CD4-positive, alpha-beta memory T cell (primary cell): Measurements from ENCODE around the gene HCAR3. TPM values are rescaled to one million over a fixed set of nuclear protein-coding genes. Genes with fewer than 3 reads are reported as not detected.

Experiments
- CTCF ChIA-PET: fragments of 350-600 bp; sonication (Branson Sonifier 250); formaldehyde crosslinking; loops from one replicate; lab custom pipeline; 2021; ENCODE audit warnings: inconsistent platforms; ENCODE audit not compliant: partially characterized antibody; lab: Charles Lee
- POLR2A ChIA-PET: fragments of 350-600 bp; sonication (Branson Sonifier 250); formaldehyde crosslinking; loops from one replicate; lab custom pipeline; 2021; ENCODE audit not compliant: partially characterized antibody; lab: Charles Lee
- DNase-seq, 5 donors: peaks; one replicate each; pipeline versions ENCODE4 v3.0.0 to v3.0.0-alpha.2; 2020 to 2022; ENCODE audit warnings: mixed read lengths in 1 of 5
- H3K27ac ChIP-seq: one replicate; pipeline ENCODE4 v1.7.0; 2013; ENCODE audit warnings: low read depth, low read length
- H3K27me3 ChIP-seq: 2 replicates; pipeline ENCODE4 v1.7.0; 2013; ENCODE audit warnings: mild to moderate bottlenecking, low read length, moderate library complexity; ENCODE audit not compliant: insufficient read depth
- H3K36me3 ChIP-seq: 2 replicates; pipeline ENCODE4 v1.7.0; 2013; ENCODE audit warnings: mild to moderate bottlenecking, low read length, moderate library complexity; ENCODE audit not compliant: insufficient read depth
- H3K4me1 ChIP-seq: 2 replicates; pipeline ENCODE4 v1.7.0; 2013; ENCODE audit warnings: mild to moderate bottlenecking, low read length, moderate library complexity; ENCODE audit not compliant: insufficient read depth
- H3K4me3 ChIP-seq, 2 donors: one replicate each; pipeline ENCODE4 v1.7.0; 2013; ENCODE audit warnings: low read length in 2 of 2, mild to moderate bottlenecking in 1 of 2
- H3K9me3 ChIP-seq, 2 donors: one replicate each; pipeline ENCODE4 v1.7.0; 2013; ENCODE audit warnings: low read length in 2 of 2, control low read depth in 1 of 2; ENCODE audit not compliant: control insufficient read depth in 1 of 2
- H3K27ac Mint-ChIP-seq, 7 donors: one replicate each; pipeline ENCODE4 v1.8.0; 2020 to 2021; ENCODE audit warnings: mixed read lengths in 7 of 7, mild to moderate bottlenecking in 6 of 7, inconsistent platforms in 3 of 7, moderate library complexity in 3 of 7
- H3K27me3 Mint-ChIP-seq, 2 donors: one replicate each; pipeline ENCODE4 v1.8.0; 2020 to 2021; ENCODE audit warnings: mixed read lengths in 2 of 2
- H3K36me3 Mint-ChIP-seq, 2 donors: one replicate each; pipeline ENCODE4 v1.8.0; 2020 to 2021; ENCODE audit warnings: mixed read lengths in 2 of 2, inconsistent platforms in 1 of 2, mild to moderate bottlenecking in 1 of 2
- H3K4me1 Mint-ChIP-seq, 4 donors: one replicate each; pipeline ENCODE4 v1.8.0; 2020 to 2021; ENCODE audit warnings: mixed read lengths in 4 of 4, mild to moderate bottlenecking in 1 of 4
- H3K4me3 Mint-ChIP-seq, 8 donors: one replicate each; pipeline ENCODE4 v1.8.0; 2020 to 2021; ENCODE audit warnings: mixed read lengths in 8 of 8, mild to moderate bottlenecking in 7 of 8, moderate library complexity in 6 of 8, inconsistent platforms in 3 of 8
- H3K9me3 Mint-ChIP-seq, 8 donors: one replicate each; pipeline ENCODE4 v1.8.0; 2020 to 2021; ENCODE audit warnings: mixed read lengths in 8 of 8, mild to moderate bottlenecking in 5 of 8, inconsistent platforms in 3 of 8, moderate library complexity in 1 of 8
- intact Hi-C: fragments of 100-400 bp; cut with micrococcal nuclease; formaldehyde crosslinking; loops from one replicate; pipeline ENCODE4 v1.15.1; 2023
- polyA plus RNA-seq, 2 donors: library from polyadenylated mRNA; unstranded; fragments of 300-500 nt; fragmentation: Illumina TruSeq; gene quantifications; one replicate each; pipeline ENCODE4 v1.2.3, GENCODE V29; 2021
- total RNA-seq, 2 experiments: library from RNA; stranded (reverse); gene quantifications; one replicate each; pipeline ENCODE4 v1.2.3, GENCODE V29; 2021

The HCAR3 gene
- total and polyA plus RNA-seq, 4 experiments from 2014 or later = not detected

- Histone ChIP-seq H3K4me3 (no peak overlapping the region), H3K36me3 (peaks cover 6% of the 10 kb centered on the region), H3K4me1 (peaks cover 19% of the 10 kb centered on the region), H3K27ac (no peak overlapping the region), H3K9me3 (no peaks in the 10 kb centered on the region), H3K27me3 (no peaks in the 10 kb centered on the region)
- H3K4me1 Mint-ChIP-seq = peaks cover 16 to 36% (median 26%) of the 10 kb centered on the region in 4 donors
- H3K27me3 Mint-ChIP-seq = no peaks in the 10 kb centered on the region
- peaks cover 0 to 2% (median 0%) of the 10 kb centered on the region in 8 donors for H3K9me3 Mint-ChIP-seq
- intact Hi-C loops = no loop called here
- H3K4me3 Mint-ChIP-seq = peak overlapping the region in 1 of 8 donors; percentile 26
- CTCF ChIA-PET = no interaction called here
- H3K27ac Mint-ChIP-seq = peak overlapping the region in 3 of 7 donors; percentile 32 to 64 (median 53)
- POLR2A ChIA-PET = interaction anchor here (0.6 kb wide), 1 partner anchor 437 kb away, joined by 3 read pairs; no protein-coding TSS in a partner anchor
- H3K36me3 Mint-ChIP-seq = peaks cover 9 to 22% of the 10 kb centered on the region in 2 donors
- no peak for DNase-seq
These were observed 33.1 kb upstream of the HCAR3 start for GRCh38 chr12:122749569-122750332.

GRCh38 chr12:122747224-122748135 lies 30.9 kb upstream of the HCAR3 start:
- POLR2A ChIA-PET = no interaction called here
- no peak overlapping the region for H3K27ac Mint-ChIP-seq
- Histone ChIP-seq H3K27ac (no peak overlapping the region), H3K27me3 (no peaks in the 10 kb centered on the region), H3K36me3 (no peaks in the 10 kb centered on the region), H3K9me3 (no peaks in the 10 kb centered on the region), H3K4me1 (peaks cover 4% of the 10 kb centered on the region), H3K4me3 (no peak overlapping the region)
- peaks cover 0 to 2% (median 0%) of the 10 kb centered on the region in 8 donors for H3K9me3 Mint-ChIP-seq
- no peak overlapping the region for H3K4me3 Mint-ChIP-seq
- CTCF ChIA-PET = no interaction called here
- peaks cover 0 to 2% of the 10 kb centered on the region in 2 donors for H3K36me3 Mint-ChIP-seq
- intact Hi-C loops = no loop called here
- DNase-seq = no peak
- no peaks in the 10 kb centered on the region for H3K27me3 Mint-ChIP-seq
- H3K4me1 Mint-ChIP-seq = peaks cover 5 to 14% (median 8%) of the 10 kb centered on the region in 4 donors

GRCh38 chr12:122743895-122744525 lies 27.4 kb upstream of the HCAR3 start:
- intact Hi-C loops = no loop called here
- Histone ChIP-seq H3K9me3 (no peaks in the 10 kb centered on the region), H3K36me3 (no peaks in the 10 kb centered on the region), H3K27ac (no peak overlapping the region), H3K27me3 (no peaks in the 10 kb centered on the region), H3K4me1 (no peaks in the 10 kb centered on the region), H3K4me3 (no peak overlapping the region)
- no peak overlapping the region for H3K27ac Mint-ChIP-seq
- no peak overlapping the region for H3K4me3 Mint-ChIP-seq
- no peak for DNase-seq
- H3K27me3 Mint-ChIP-seq = no peaks in the 10 kb centered on the region
- POLR2A ChIA-PET = no interaction called here
- H3K36me3 Mint-ChIP-seq = no peaks in the 10 kb centered on the region
- no peaks in the 10 kb centered on the region for H3K9me3 Mint-ChIP-seq
- CTCF ChIA-PET = no interaction called here
- peaks cover 0 to 1% (median 0%) of the 10 kb centered on the region in 4 donors for H3K4me1 Mint-ChIP-seq

- peaks cover 0 to 1% (median 0%) of the 10 kb centered on the region in 4 donors for H3K4me1 Mint-ChIP-seq
- no peaks in the 10 kb centered on the region for H3K9me3 Mint-ChIP-seq
- no peaks in the 10 kb centered on the region for H3K27me3 Mint-ChIP-seq
- POLR2A ChIA-PET = no interaction called here
- Histone ChIP-seq H3K9me3 (no peaks in the 10 kb centered on the region), H3K27me3 (no peaks in the 10 kb centered on the region), H3K4me1 (no peaks in the 10 kb centered on the region), H3K36me3 (no peaks in the 10 kb centered on the region), H3K4me3 (no peak overlapping the region), H3K27ac (no peak overlapping the region)
- intact Hi-C loops = no loop called here
- no peak overlapping the region for H3K4me3 Mint-ChIP-seq
- DNase-seq = no peak
- no peak overlapping the region for H3K27ac Mint-ChIP-seq
- CTCF ChIA-PET = no interaction called here
- H3K36me3 Mint-ChIP-seq = no peaks in the 10 kb centered on the region
These were observed 23.7 kb upstream of the HCAR3 start for GRCh38 chr12:122740351-122740750.

GRCh38 chr12:122738571-122738970 lies 22.0 kb upstream of the HCAR3 start:
- ChIA-PET POLR2A (no interaction called here), CTCF (no interaction called here)
- no peak for DNase-seq
- intact Hi-C loops = no loop called here
- Mint-ChIP-seq H3K27me3 (no peaks in the 10 kb centered on the region), H3K4me1 (peaks cover 1 to 6% (median 3%) of the 10 kb centered on the region in 4 donors), H3K9me3 (no peaks in the 10 kb centered on the region), H3K27ac (no peak overlapping the region), H3K36me3 (no peaks in the 10 kb centered on the region), H3K4me3 (peak overlapping the region in 1 of 8 donors; percentile 51)
- H3K4me1 ChIP-seq = no peaks in the 10 kb centered on the region
- H3K4me3 ChIP-seq = no peak overlapping the region
- no peaks in the 10 kb centered on the region for H3K27me3 ChIP-seq
- no peaks in the 10 kb centered on the region for H3K9me3 ChIP-seq
- H3K27ac ChIP-seq = no peak overlapping the region
- H3K36me3 ChIP-seq = no peaks in the 10 kb centered on the region

- no peaks in the 10 kb centered on the region for H3K9me3 Mint-ChIP-seq
- Histone ChIP-seq H3K27ac (no peak overlapping the region), H3K36me3 (no peaks in the 10 kb centered on the region), H3K9me3 (no peaks in the 10 kb centered on the region), H3K4me1 (peaks cover 26% of the 10 kb centered on the region), H3K27me3 (no peaks in the 10 kb centered on the region), H3K4me3 (no peak overlapping the region)
- peak overlapping the region in 3 of 8 donors; percentile 12 to 67 (median 43) for H3K4me3 Mint-ChIP-seq
- peak overlapping the region in 2 of 7 donors; percentile 1 to 61 for H3K27ac Mint-ChIP-seq
- ChIA-PET POLR2A (no interaction called here), CTCF (no interaction called here)
- H3K4me1 Mint-ChIP-seq = peaks cover 5 to 38% (median 30%) of the 10 kb centered on the region in 4 donors
- no peaks in the 10 kb centered on the region for H3K27me3 Mint-ChIP-seq
- intact Hi-C loops = no loop called here
- DNase-seq = no peak
- no peaks in the 10 kb centered on the region for H3K36me3 Mint-ChIP-seq
These were observed 16.0 kb upstream of the HCAR3 start for GRCh38 chr12:122732611-122733010.

GRCh38 chr12:122732170-122732569 lies 15.6 kb upstream of the HCAR3 start:
- Mint-ChIP-seq H3K4me1 (peaks cover 5 to 38% (median 30%) of the 10 kb centered on the region in 4 donors), H3K9me3 (no peaks in the 10 kb centered on the region), H3K36me3 (no peaks in the 10 kb centered on the region), H3K4me3 (peak overlapping the region in 7 of 8 donors; percentile 2 to 68 (median 43)), H3K27me3 (no peaks in the 10 kb centered on the region), H3K27ac (peak overlapping the region in 5 of 7 donors; percentile 0 to 26 (median 9))
- no peak for DNase-seq
- H3K4me3 ChIP-seq = no peak overlapping the region
- ChIA-PET POLR2A (no interaction called here), CTCF (no interaction called here)
- H3K27ac ChIP-seq = no peak overlapping the region
- intact Hi-C loops = no loop called here
- no peaks in the 10 kb centered on the region for H3K9me3 ChIP-seq
- H3K36me3 ChIP-seq = no peaks in the 10 kb centered on the region
- no peaks in the 10 kb centered on the region for H3K27me3 ChIP-seq
- peaks cover 26% of the 10 kb centered on the region for H3K4me1 ChIP-seq
